Neutrophil (primary cell): ENCODE results near the gene FLII.

ENCODE experiments used
- H3K27ac ChIP-seq: fragments of 200-600 bp; sonication (generic); 2 replicates; pipeline ENCODE4 v1.5.1; 2016; ENCODE audit warnings: mild to moderate bottlenecking, moderate library complexity
- H3K27me3 ChIP-seq: fragments of 200-600 bp; sonication (generic); 2 replicates; pipeline ENCODE4 v1.6.0; 2016; ENCODE audit warnings: mild to moderate bottlenecking
- H3K36me3 ChIP-seq: fragments of 200-600 bp; sonication (generic); 2 replicates; pipeline ENCODE4 v1.5.1; 2017
- H3K4me1 ChIP-seq, 2 experiments: fragments of 200-600 bp in 1 of 2; sonication (generic) in 1 of 2; 1 replicate in 1 of 2; 2 replicates in 1 of 2; pipeline versions ENCODE4 v1.5.1 to v1.6.1; 2013 to 2016; ENCODE audit warnings: low read depth in 1 of 2, low read length in 1 of 2, mild to moderate bottlenecking in 1 of 2, moderate library complexity in 1 of 2; ENCODE audit not compliant: control insufficient read depth in 1 of 2, insufficient read depth in 1 of 2
- H3K4me3 ChIP-seq, 2 experiments: fragments of 200-600 bp in 1 of 2; sonication (generic) in 1 of 2; 1 replicate in 1 of 2; 2 replicates in 1 of 2; pipeline ENCODE4 v1.5.1; 2013 to 2016; ENCODE audit warnings: low read depth in 1 of 2, low read length in 1 of 2, mild to moderate bottlenecking in 1 of 2, moderate library complexity in 1 of 2
- H3K9me3 ChIP-seq: fragments of 200-600 bp; sonication (generic); 2 replicates; pipeline ENCODE4 v1.5.1; 2016
- CTCF ChIP-seq: fragments of 200-600 bp; sonication (generic); IDR thresholded peaks from 2 replicates; pipeline ENCODE4 v1.5.1; 2016; ENCODE audit warnings: antibody characterized with exemption

Gene FLII

GRCh38 chr17:18257982-18258355 is 569 bp downstream of the FLII start:
- Histone ChIP-seq H3K27ac (peak overlapping the region; percentile 99), H3K36me3 (peaks cover 39% of the 10 kb centered on the region), H3K9me3 (no peaks in the 10 kb centered on the region), H3K4me3 (peak overlapping the region; percentile 78 to 99), H3K4me1 (peaks cover 48 to 49% of the 10 kb centered on the region in 2 experiments), H3K27me3 (no peaks in the 10 kb centered on the region)
- TF ChIP-seq CTCF: peak; percentile 30

- peak overlapping the region; percentile 99 for H3K27ac ChIP-seq
- H3K4me3 ChIP-seq: peak overlapping the region; percentile 78 to 99
- peaks cover 44% of the 10 kb centered on the region for H3K36me3 ChIP-seq
- no peaks in the 10 kb centered on the region for H3K27me3 ChIP-seq
- no peak for TF ChIP-seq CTCF
- H3K4me1 ChIP-seq: peaks cover 48 to 49% of the 10 kb centered on the region in 2 experiments
- H3K9me3 ChIP-seq: no peaks in the 10 kb centered on the region
These were observed 1.1 kb downstream of the FLII start for GRCh38 chr17:18257268-18257981.

GRCh38 chr17:18256776-18257175 is 1.8 kb downstream of the FLII start:
- no peak for TF ChIP-seq CTCF
- Histone ChIP-seq H3K36me3 (peaks cover 51% of the 10 kb centered on the region), H3K27me3 (no peaks in the 10 kb centered on the region), H3K4me1 (peaks cover 45 to 46% of the 10 kb centered on the region in 2 experiments), H3K9me3 (no peaks in the 10 kb centered on the region), H3K4me3 (peak overlapping the region in 1 of 2 experiments; percentile 78), H3K27ac (peak overlapping the region; percentile 99)

- Histone ChIP-seq H3K4me3 (no peak overlapping the region), H3K4me1 (peaks cover 41 to 42% of the 10 kb centered on the region in 2 experiments), H3K27me3 (no peaks in the 10 kb centered on the region), H3K36me3 (peaks cover 55% of the 10 kb centered on the region), H3K9me3 (no peaks in the 10 kb centered on the region), H3K27ac (peak overlapping the region; percentile 99)
- no peak for TF ChIP-seq CTCF
These were observed 2.2 kb downstream of the FLII start for GRCh38 chr17:18256351-18256750.

- no peak for TF ChIP-seq CTCF
- Histone ChIP-seq H3K27me3 (no peaks in the 10 kb centered on the region), H3K4me3 (no peak overlapping the region), H3K9me3 (no peaks in the 10 kb centered on the region), H3K36me3 (peaks cover 68% of the 10 kb centered on the region), H3K27ac (no peak overlapping the region), H3K4me1 (peaks cover 31 to 33% of the 10 kb centered on the region in 2 experiments)
These were observed 3.5 kb downstream of the FLII start for GRCh38 chr17:18254888-18255649.
